Smooth muscle cell (in vitro differentiated cells): ENCODE data around the gene PTDSS2. TPM values are rescaled to one million over a fixed set of nuclear protein-coding genes. Genes with fewer than 3 reads are reported as not detected.

Experiments used
- DNase-seq: peaks from one replicate; lab custom pipeline; 2025; ENCODE audit not compliant: unreplicated experiment; lab: John Stamatoyannopoulos, UW
- H2AFZ ChIP-seq: fragments of 200-600 bp; sonication (generic); 2 replicates; pipeline ENCODE4 v1.6.0; 2016; ENCODE audit warnings: antibody characterized with exemption, low read depth, mild to moderate bottlenecking
- H3F3A ChIP-seq: fragments of 200-600 bp; sonication (generic); 2 replicates; pipeline ENCODE4 v1.6.0; 2017; ENCODE audit warnings: antibody characterized with exemption, low read depth
- H3K27ac ChIP-seq: fragments of 200-600 bp; sonication (generic); 2 replicates; pipeline ENCODE4 v1.5.1; 2016; ENCODE audit warnings: low read depth, mild to moderate bottlenecking
- H3K27me3 ChIP-seq: fragments of 200-600 bp; sonication (generic); 2 replicates; pipeline ENCODE4 v1.6.1; 2016; ENCODE audit warnings: low read depth, mild to moderate bottlenecking
- H3K36me3 ChIP-seq: fragments of 200-600 bp; sonication (generic); 2 replicates; pipeline ENCODE4 v1.5.1; 2016; ENCODE audit warnings: low read depth
- H3K4me1 ChIP-seq: fragments of 200-600 bp; sonication (generic); 2 replicates; pipeline ENCODE4 v1.5.1; 2016; ENCODE audit warnings: low read depth
- H3K4me2 ChIP-seq: fragments of 200-600 bp; sonication (generic); 2 replicates; pipeline ENCODE4 v1.6.0; 2016; ENCODE audit warnings: mild to moderate bottlenecking
- H3K4me3 ChIP-seq: fragments of 200-600 bp; sonication (generic); 2 replicates; pipeline ENCODE4 v1.5.1; 2016; ENCODE audit warnings: mild to moderate bottlenecking
- H3K79me2 ChIP-seq: fragments of 200-600 bp; sonication (generic); 2 replicates; pipeline ENCODE4 v1.6.0; 2016; ENCODE audit warnings: low read depth, mild to moderate bottlenecking
- H3K9ac ChIP-seq: fragments of 200-600 bp; sonication (generic); 2 replicates; pipeline ENCODE4 v1.6.0; 2016; ENCODE audit warnings: low read depth
- H3K9me3 ChIP-seq: fragments of 200-600 bp; sonication (generic); replicated peaks from 2 replicates; pipeline ENCODE4 v1.5.1; 2016; ENCODE audit warnings: low read depth
- H4K20me1 ChIP-seq: fragments of 200-600 bp; sonication (generic); 2 replicates; pipeline ENCODE4 v1.6.0; 2016; ENCODE audit warnings: low read depth
- CTCF ChIP-seq: fragments of 200-600 bp; sonication (generic); IDR thresholded peaks from 2 replicates; pipeline ENCODE4 v1.5.1; 2017; ENCODE audit warnings: borderline replicate concordance, mild to moderate bottlenecking, antibody characterized with exemption; ENCODE audit not compliant: insufficient read depth, poor library complexity, severe bottlenecking
- WGBS: methylation state at CpG from one replicate; pipeline ENCODE4 v1.1.7; 2016; ENCODE audit warnings: low lambda C conversion rate; 5-methylcytosine and 5-hydroxymethylcytosine counted together
- polyA plus RNA-seq: library from polyadenylated mRNA; unstranded; fragments of >200 nt; fragmentation: Nextera tagmentation; extraction: Ambion mirVana; gene quantifications from 2 replicates; pipeline ENCODE4 v1.2.1, GENCODE V29; 2016
- total RNA-seq: library from RNA; depleted of rRNA; stranded (reverse); fragments of >200 nt; gene quantifications from 2 replicates; pipeline ENCODE4 v1.2.3, GENCODE V29; 2014

Gene PTDSS2
- total and polyA plus RNA-seq, 2 experiments from 2014 or later, result 15.2 to 25.2 TPM

GRCh38 chr11:412641-413119 lies 37.4 kb upstream of the PTDSS2 start:
- H3K9me3 ChIP-seq, result no peaks in the 10 kb centered on the region
- 95% methylated on average over 10 of the region's 15 CpGs for WGBS
- no peak overlapping the region for H3K4me3 ChIP-seq
- no peaks in the 10 kb centered on the region for H3F3A ChIP-seq
- H3K27ac ChIP-seq, result no peak overlapping the region
- peaks cover 16% of the 10 kb centered on the region for H3K27me3 ChIP-seq
- H4K20me1 ChIP-seq, result no peaks in the 10 kb centered on the region
- no peak overlapping the region for H3K9ac ChIP-seq
- H3K79me2 ChIP-seq, result no peaks in the 10 kb centered on the region
- no peak overlapping the region for H2AFZ ChIP-seq
- H3K36me3 ChIP-seq, result no peaks in the 10 kb centered on the region
- H3K4me1 ChIP-seq, result no peaks in the 10 kb centered on the region
- no peak for TF ChIP-seq CTCF
- no peak overlapping the region for H3K4me2 ChIP-seq
- DNase-seq, result no peak

GRCh38 chr11:413120-414081 lies 36.7 kb upstream of the PTDSS2 start:
- Histone ChIP-seq H3K9me3 (no peaks in the 10 kb centered on the region), H4K20me1 (no peaks in the 10 kb centered on the region), H3F3A (no peaks in the 10 kb centered on the region), H2AFZ (no peak overlapping the region), H3K27me3 (peaks cover 19% of the 10 kb centered on the region), H3K4me3 (no peak overlapping the region), H3K27ac (no peak overlapping the region), H3K9ac (no peak overlapping the region), H3K4me2 (no peak overlapping the region), H3K79me2 (no peaks in the 10 kb centered on the region), H3K36me3 (no peaks in the 10 kb centered on the region), H3K4me1 (no peaks in the 10 kb centered on the region)
- DNase-seq, result no peak
- no peak for TF ChIP-seq CTCF
- WGBS, result 81% methylated on average over 9 of the region's 14 CpGs

GRCh38 chr11:414318-414857 lies 35.7 kb upstream of the PTDSS2 start:
- Histone ChIP-seq H3K9ac (no peak overlapping the region), H3K79me2 (no peaks in the 10 kb centered on the region), H3K27me3 (peaks cover 19% of the 10 kb centered on the region), H2AFZ (no peak overlapping the region), H3K4me3 (no peak overlapping the region), H4K20me1 (no peaks in the 10 kb centered on the region), H3F3A (no peaks in the 10 kb centered on the region), H3K27ac (no peak overlapping the region), H3K4me1 (no peaks in the 10 kb centered on the region), H3K4me2 (no peak overlapping the region), H3K36me3 (no peaks in the 10 kb centered on the region), H3K9me3 (no peaks in the 10 kb centered on the region)
- 85% methylated on average over 9 of the region's 9 CpGs for WGBS
- TF ChIP-seq CTCF, result no peak
- no peak for DNase-seq
